Ishikawa (cell line): ENCODE results near the gene SNX4.

ENCODE experiments used
- CEBPB ChIP-seq: IDR thresholded peaks from 2 replicates; pipeline ENCODE4 v1.6.1; 2012
- CREB1 ChIP-seq: IDR thresholded peaks from 2 replicates; pipeline ENCODE4 v1.6.1; 2012; ENCODE audit warnings: low read depth
- EGR1 ChIP-seq: IDR thresholded peaks from 2 replicates; pipeline ENCODE4 v1.6.1; 2012
- EP300 ChIP-seq: IDR thresholded peaks from 2 replicates; pipeline ENCODE4 v1.6.1; 2012; ENCODE audit warnings: borderline replicate concordance
- FOXM1 ChIP-seq: IDR thresholded peaks from 2 replicates; pipeline ENCODE4 v1.6.1; 2012; ENCODE audit warnings: low read depth, borderline replicate concordance
- NFIC ChIP-seq: IDR thresholded peaks from 2 replicates; pipeline ENCODE4 v1.6.1; 2012
- RAD21 ChIP-seq: IDR thresholded peaks from 2 replicates; pipeline ENCODE4 v1.6.1; 2012; ENCODE audit warnings: low read depth
- TAF1 ChIP-seq: IDR thresholded peaks from 2 replicates; pipeline ENCODE4 v1.6.1; 2012; ENCODE audit warnings: low read depth, mild to moderate bottlenecking
- TCF12 ChIP-seq: IDR thresholded peaks from 2 replicates; pipeline ENCODE4 v1.6.1; 2012; ENCODE audit warnings: low read depth
- TEAD4 ChIP-seq: IDR thresholded peaks from 2 replicates; pipeline ENCODE4 v1.6.1; 2012
- YY1 ChIP-seq: IDR thresholded peaks from 2 replicates; pipeline ENCODE4 v1.6.1; 2012; ENCODE audit warnings: low read depth
- ZBTB7A ChIP-seq: IDR thresholded peaks from 2 replicates; pipeline ENCODE4 v1.6.1; 2012; ENCODE audit warnings: low read depth
- TF ChIP-seq, protein P1 (sequence below): IDR thresholded peaks from 2 replicates; pipeline ENCODE4 v1.6.1; 2012
- TF ChIP-seq, protein P2 (sequence below): IDR thresholded peaks from 2 replicates; pipeline ENCODE4 v1.6.1; 2012; ENCODE audit warnings: low read depth, mild to moderate bottlenecking
- TF ChIP-seq, protein P3 (sequence below): IDR thresholded peaks from 2 replicates; pipeline ENCODE4 v1.6.1; 2012

SNX4 gene

DNA sequence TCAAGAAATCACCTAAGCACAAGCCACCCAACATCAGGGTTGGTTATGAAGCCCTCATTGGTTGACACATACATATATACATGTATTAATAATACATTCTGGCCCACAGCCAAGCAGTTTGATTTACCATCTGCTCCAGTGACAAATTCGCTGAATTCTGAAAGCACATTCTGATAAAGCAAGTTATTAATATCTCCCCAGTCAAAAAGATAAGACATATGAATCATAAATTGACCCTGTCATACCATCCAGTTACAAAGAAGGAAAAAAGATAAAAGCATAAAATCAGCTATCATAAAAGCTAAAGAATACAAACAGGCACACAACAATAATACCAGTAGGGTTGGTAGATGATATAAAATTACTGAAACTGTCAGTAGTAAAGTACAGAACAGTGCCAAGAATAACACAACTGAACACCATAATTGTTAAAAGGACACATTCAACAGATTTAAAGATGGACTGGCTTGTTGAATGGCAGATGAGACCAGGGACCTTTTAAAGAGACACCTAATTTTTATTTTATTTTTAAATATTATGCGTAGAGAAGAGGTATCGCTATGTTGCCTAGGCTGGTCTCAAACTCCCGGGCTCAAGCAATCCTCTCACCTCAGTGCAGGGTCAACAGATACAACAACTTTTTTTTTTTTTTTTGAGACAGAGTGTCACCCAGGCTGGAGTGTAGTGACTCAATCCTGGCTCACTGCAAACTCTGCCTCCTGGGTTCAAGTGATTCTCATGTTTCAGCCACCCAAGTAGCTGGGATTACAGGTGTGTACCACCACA lies 7.7 kb downstream of the SNX4 start:
- TF ChIP-seq CEBPB (no peak), CREB1 (no peak), FOXM1 (no peak), NFIC (no peak), ZBTB7A (no peak), RAD21 (no peak), TCF12 (no peak), YY1 (no peak), TAF1 (no peak), TEAD4 (no peak), EP300 (no peak), EGR1 (no peak)
- TF ChIP-seq, protein P1, sequence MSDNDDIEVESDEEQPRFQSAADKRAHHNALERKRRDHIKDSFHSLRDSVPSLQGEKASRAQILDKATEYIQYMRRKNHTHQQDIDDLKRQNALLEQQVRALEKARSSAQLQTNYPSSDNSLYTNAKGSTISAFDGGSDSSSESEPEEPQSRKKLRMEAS = no peak
- TF ChIP-seq, protein P2, sequence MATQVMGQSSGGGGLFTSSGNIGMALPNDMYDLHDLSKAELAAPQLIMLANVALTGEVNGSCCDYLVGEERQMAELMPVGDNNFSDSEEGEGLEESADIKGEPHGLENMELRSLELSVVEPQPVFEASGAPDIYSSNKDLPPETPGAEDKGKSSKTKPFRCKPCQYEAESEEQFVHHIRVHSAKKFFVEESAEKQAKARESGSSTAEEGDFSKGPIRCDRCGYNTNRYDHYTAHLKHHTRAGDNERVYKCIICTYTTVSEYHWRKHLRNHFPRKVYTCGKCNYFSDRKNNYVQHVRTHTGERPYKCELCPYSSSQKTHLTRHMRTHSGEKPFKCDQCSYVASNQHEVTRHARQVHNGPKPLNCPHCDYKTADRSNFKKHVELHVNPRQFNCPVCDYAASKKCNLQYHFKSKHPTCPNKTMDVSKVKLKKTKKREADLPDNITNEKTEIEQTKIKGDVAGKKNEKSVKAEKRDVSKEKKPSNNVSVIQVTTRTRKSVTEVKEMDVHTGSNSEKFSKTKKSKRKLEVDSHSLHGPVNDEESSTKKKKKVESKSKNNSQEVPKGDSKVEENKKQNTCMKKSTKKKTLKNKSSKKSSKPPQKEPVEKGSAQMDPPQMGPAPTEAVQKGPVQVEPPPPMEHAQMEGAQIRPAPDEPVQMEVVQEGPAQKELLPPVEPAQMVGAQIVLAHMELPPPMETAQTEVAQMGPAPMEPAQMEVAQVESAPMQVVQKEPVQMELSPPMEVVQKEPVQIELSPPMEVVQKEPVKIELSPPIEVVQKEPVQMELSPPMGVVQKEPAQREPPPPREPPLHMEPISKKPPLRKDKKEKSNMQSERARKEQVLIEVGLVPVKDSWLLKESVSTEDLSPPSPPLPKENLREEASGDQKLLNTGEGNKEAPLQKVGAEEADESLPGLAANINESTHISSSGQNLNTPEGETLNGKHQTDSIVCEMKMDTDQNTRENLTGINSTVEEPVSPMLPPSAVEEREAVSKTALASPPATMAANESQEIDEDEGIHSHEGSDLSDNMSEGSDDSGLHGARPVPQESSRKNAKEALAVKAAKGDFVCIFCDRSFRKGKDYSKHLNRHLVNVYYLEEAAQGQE = no peak
- TF ChIP-seq, protein P3, sequence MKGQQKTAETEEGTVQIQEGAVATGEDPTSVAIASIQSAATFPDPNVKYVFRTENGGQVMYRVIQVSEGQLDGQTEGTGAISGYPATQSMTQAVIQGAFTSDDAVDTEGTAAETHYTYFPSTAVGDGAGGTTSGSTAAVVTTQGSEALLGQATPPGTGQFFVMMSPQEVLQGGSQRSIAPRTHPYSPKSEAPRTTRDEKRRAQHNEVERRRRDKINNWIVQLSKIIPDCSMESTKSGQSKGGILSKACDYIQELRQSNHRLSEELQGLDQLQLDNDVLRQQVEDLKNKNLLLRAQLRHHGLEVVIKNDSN = no peak

DNA sequence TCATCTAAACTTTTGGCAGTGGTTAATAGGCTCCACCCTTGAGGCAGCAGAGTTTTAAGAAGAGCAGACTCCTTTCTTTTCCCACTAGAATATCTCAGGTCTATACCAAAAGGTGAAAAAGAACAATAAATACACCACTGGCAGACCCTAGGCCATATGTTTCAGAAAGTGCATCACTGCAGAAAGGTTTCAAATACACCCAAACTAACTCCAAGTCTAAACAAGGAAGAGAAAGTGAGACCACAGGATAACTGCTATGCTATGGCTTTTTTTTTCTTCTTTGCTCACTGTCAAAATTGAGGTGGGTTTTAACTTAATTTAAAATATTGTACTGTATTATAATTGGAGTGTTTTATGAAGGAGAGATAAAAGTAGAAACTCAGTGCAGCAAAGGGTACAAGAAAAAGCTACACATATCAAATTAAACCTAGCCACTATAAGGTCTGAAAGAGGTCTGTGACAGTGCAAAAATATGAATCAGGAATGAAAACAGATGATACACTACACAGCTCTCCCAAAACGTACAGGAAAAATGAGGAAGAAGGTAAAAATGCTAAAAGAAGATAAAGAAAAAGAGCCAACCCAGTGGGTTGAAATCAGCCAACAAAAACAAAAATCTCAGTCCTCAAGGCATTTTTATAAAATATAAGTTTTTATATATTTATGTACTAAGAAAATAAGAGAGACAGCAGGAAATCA lies 8.4 kb downstream of the SNX4 start:
- TF ChIP-seq TEAD4 = no peak
- TF ChIP-seq FOXM1 = no peak
- TF ChIP-seq, protein P2 = no peak
- TF ChIP-seq ZBTB7A = no peak
- no peak for TF ChIP-seq NFIC
- no peak for TF ChIP-seq YY1
- TF ChIP-seq EGR1 = no peak

- TF ChIP-seq ZBTB7A (no peak), EP300 (no peak), TEAD4 (no peak), RAD21 (no peak), CREB1 (no peak), EGR1 (no peak), FOXM1 (no peak), TCF12 (no peak), NFIC (no peak), TAF1 (no peak), CEBPB (no peak), YY1 (no peak)
- TF ChIP-seq, protein P1 = no peak
- TF ChIP-seq, protein P2 = no peak
- TF ChIP-seq, protein P3 = no peak
These were observed 12.9 kb downstream of the SNX4 start for GRCh38 chr3:125507128-125507527.

GRCh38 chr3:125498630-125499029 lies 21.4 kb downstream of the SNX4 start:
- TF ChIP-seq, protein P2 = no peak
- TF ChIP-seq TAF1 = no peak
- no peak for TF ChIP-seq NFIC
- TF ChIP-seq CREB1 = no peak
- no peak for TF ChIP-seq YY1
- TF ChIP-seq, protein P1 = no peak
- TF ChIP-seq ZBTB7A = no peak
- TF ChIP-seq CEBPB = no peak
- no peak for TF ChIP-seq FOXM1
- TF ChIP-seq, protein P3 = no peak
- TF ChIP-seq EP300 = no peak
- TF ChIP-seq RAD21 = no peak
- no peak for TF ChIP-seq EGR1
- TF ChIP-seq TCF12 = no peak
- no peak for TF ChIP-seq TEAD4
